ENCODE results near the gene ZKSCAN3. TPM values are rescaled to one million over a fixed set of nuclear protein-coding genes. Genes with fewer than 3 reads are reported as not detected.

The ZKSCAN3 gene
- total and polyA plus RNA-seq, 2 experiments from 2014 or later = 1.6 to 3.0 TPM

- 29 to 39% methylated on average over 1 of the region's 1 CpG for WGBS, 2 experiments (ENCODE audit: low coverage in 1 of 2, low lambda C conversion rate in 2 of 2, missing lambda C conversion rate in 2 of 2)
- in situ Hi-C loops (cut with MboI) = no loop called here
- Histone ChIP-seq H3K9ac (no peak overlapping the region), H3K9me2 (ENCODE audit: insufficient read depth) (no peaks in the 10 kb centered on the region), H3K4me1 (ENCODE audit: insufficient read depth) (0 out of 2 replicates have a peak, but pooled peaks cover 3% of the 10 kb centered on the region), H2AFZ (no peak overlapping the region), H3K27me3 (replicated peaks; ENCODE audit: insufficient read depth) (0 out of 2 replicates have a peak, but pooled peaks cover 6% of the 10 kb centered on the region), H4K20me1 (ENCODE audit: insufficient read depth) (no peaks in the 10 kb centered on the region), H3K27ac (no peak overlapping the region), H3K36me3 (ENCODE audit: low read depth) (no peaks in the 10 kb centered on the region), H3K4me3 (no peak overlapping the region), H3K79me2 (ENCODE audit: insufficient read depth) (peaks cover 11% of the 10 kb centered on the region), H3K9me3 (ENCODE audit: low read depth) (no peaks in the 10 kb centered on the region), H3K4me2 (ENCODE audit: unreplicated experiment) (no peak overlapping the region), H3F3A (ENCODE audit: insufficient read depth) (no peaks in the 10 kb centered on the region)
- TF ChIP-seq EZH2 (IDR thresholded peaks at IDR 0.05; ENCODE audit: insufficient read depth, poor library complexity, severe bottlenecking) (no peak), EZH2phosphoT487 (IDR thresholded peaks at IDR 0.05; ENCODE audit: insufficient read depth, low read depth) (no peak)
- no peak for DNase-seq
These were observed 4.5 kb upstream of the ZKSCAN3 start for GRCh38 chr6:28345201-28345600.

DNA sequence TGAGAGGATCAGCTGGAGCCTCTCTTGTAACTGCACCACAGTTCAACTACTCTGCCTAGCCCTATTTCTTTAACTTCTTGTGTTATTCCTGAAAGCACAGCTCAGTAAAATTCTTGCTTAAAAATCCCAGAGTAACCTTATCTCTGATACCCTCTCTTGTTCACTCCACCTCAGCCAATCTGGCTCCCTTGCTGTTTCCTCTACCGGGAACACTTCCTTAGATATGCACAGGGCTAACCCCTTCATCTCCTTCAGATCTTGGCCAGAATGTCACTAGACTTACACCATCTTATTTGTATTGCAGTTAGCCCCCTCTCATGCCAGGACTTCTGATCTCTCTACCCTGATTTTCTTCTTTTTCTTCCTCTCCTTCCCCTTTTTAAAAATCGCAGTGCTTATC is 2.6 kb upstream of the ZKSCAN3 start:
- in situ Hi-C loops (cut with MboI) = no loop called here
- Histone ChIP-seq H3K27me3 (replicated peaks; ENCODE audit: insufficient read depth) (0 out of 2 replicates have a peak, but pooled peaks cover 6% of the 10 kb centered on the region), H3K4me1 (ENCODE audit: insufficient read depth) (peaks cover 3% of the 10 kb centered on the region; the same call in 1 of the 2 replicates), H3K4me2 (ENCODE audit: unreplicated experiment) (no peak overlapping the region), H3K27ac (no peak overlapping the region), H4K20me1 (ENCODE audit: insufficient read depth) (no peaks in the 10 kb centered on the region), H3K79me2 (ENCODE audit: insufficient read depth) (peaks cover 30% of the 10 kb centered on the region), H2AFZ (no peak overlapping the region), H3K9ac (no peak overlapping the region), H3K9me2 (ENCODE audit: insufficient read depth) (no peaks in the 10 kb centered on the region), H3K36me3 (ENCODE audit: low read depth) (no peaks in the 10 kb centered on the region), H3K9me3 (ENCODE audit: low read depth) (no peaks in the 10 kb centered on the region), H3F3A (ENCODE audit: insufficient read depth) (no peaks in the 10 kb centered on the region; the same call in 1 of the 2 replicates), H3K4me3 (no peak overlapping the region)
- TF ChIP-seq EZH2phosphoT487 (IDR thresholded peaks at IDR 0.05; ENCODE audit: insufficient read depth, low read depth) (no peak), EZH2 (IDR thresholded peaks at IDR 0.05; ENCODE audit: insufficient read depth, poor library complexity, severe bottlenecking) (no peak)
- DNase-seq = no peak
- WGBS, 2 experiments (ENCODE audit: low coverage in 1 of 2, low lambda C conversion rate in 2 of 2, missing lambda C conversion rate in 2 of 2) = 23 to 33% methylated on average over 2 of the region's 2 CpGs

GRCh38 chr6:28349344-28349891 is 329 bp upstream of the ZKSCAN3 start:
- H4K20me1 ChIP-seq (ENCODE audit: insufficient read depth) = no peaks in the 10 kb centered on the region
- no peaks in the 10 kb centered on the region for H3K9me3 ChIP-seq (ENCODE audit: low read depth)
- DNase-seq = no peak
- H2AFZ ChIP-seq = peak overlapping the region; percentile 100
- H3K4me1 ChIP-seq (ENCODE audit: insufficient read depth) = peaks cover 3% of the 10 kb centered on the region; the same call in 1 of the 2 replicates
- peak overlapping the region; percentile 92 for H3K4me3 ChIP-seq
- no peak overlapping the region for H3K27ac ChIP-seq
- in situ Hi-C loops (cut with MboI) = no loop called here
- no peaks in the 10 kb centered on the region; the same call in 1 of the 2 replicates for H3F3A ChIP-seq (ENCODE audit: insufficient read depth)
- no peaks in the 10 kb centered on the region for H3K36me3 ChIP-seq (ENCODE audit: low read depth)
- H3K27me3 ChIP-seq (replicated peaks; ENCODE audit: insufficient read depth) = 0 out of 2 replicates have a peak, but pooled peaks cover 6% of the 10 kb centered on the region
- H3K79me2 ChIP-seq (ENCODE audit: insufficient read depth) = peaks cover 44% of the 10 kb centered on the region
- peak overlapping the region; percentile 97 for H3K4me2 ChIP-seq (ENCODE audit: unreplicated experiment)
- TF ChIP-seq EZH2phosphoT487 (IDR thresholded peaks at IDR 0.05; ENCODE audit: insufficient read depth, low read depth) (no peak), EZH2 (IDR thresholded peaks at IDR 0.05; ENCODE audit: insufficient read depth, poor library complexity, severe bottlenecking) (no peak)
- WGBS, 2 experiments (ENCODE audit: low coverage in 1 of 2, low lambda C conversion rate in 2 of 2, missing lambda C conversion rate in 2 of 2) = 1 to 4% methylated on average over 9 of the region's 9 CpGs
- peak overlapping the region; percentile 79 for H3K9ac ChIP-seq
- no peaks in the 10 kb centered on the region for H3K9me2 ChIP-seq (ENCODE audit: insufficient read depth)

DNA sequence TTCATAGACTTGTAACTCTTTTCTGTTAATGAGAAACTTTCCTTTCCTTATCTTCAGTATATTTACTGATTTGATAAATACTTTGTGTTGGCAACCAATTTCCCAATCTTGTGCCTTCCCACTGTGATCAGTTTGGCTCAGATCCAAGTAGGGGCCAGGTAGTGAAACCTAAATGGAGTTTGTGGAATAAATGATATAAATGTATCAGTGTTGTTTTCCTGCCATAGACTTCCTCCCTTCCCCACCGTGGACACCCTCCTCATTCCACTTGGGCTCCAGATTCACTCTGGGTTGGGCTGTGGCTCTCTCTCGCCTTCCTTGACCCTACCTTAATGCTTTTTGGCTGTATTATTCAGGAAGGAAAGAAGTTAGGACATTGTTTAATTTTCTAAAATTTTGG is 1.3 kb downstream of the ZKSCAN3 start:
- H4K20me1 ChIP-seq (ENCODE audit: insufficient read depth) = no peaks in the 10 kb centered on the region
- H3K27ac ChIP-seq = no peak overlapping the region
- H3K9ac ChIP-seq = 0 out of 2 replicates have a peak overlapping the region, but pooled peaks have one; percentile 3
- no peaks in the 10 kb centered on the region for H3K9me3 ChIP-seq (ENCODE audit: low read depth)
- WGBS, 2 experiments (ENCODE audit: low coverage in 1 of 2, low lambda C conversion rate in 2 of 2, missing lambda C conversion rate in 2 of 2) = 68 to 71% methylated on average over 2 of the region's 2 CpGs
- 0 out of 2 replicates have a peak, but pooled peaks cover 6% of the 10 kb centered on the region for H3K27me3 ChIP-seq (replicated peaks; ENCODE audit: insufficient read depth)
- TF ChIP-seq EZH2phosphoT487 (IDR thresholded peaks at IDR 0.05; ENCODE audit: insufficient read depth, low read depth) (no peak), EZH2 (IDR thresholded peaks at IDR 0.05; ENCODE audit: insufficient read depth, poor library complexity, severe bottlenecking) (no peak)
- in situ Hi-C loops (cut with MboI) = loop anchor here (25.0 kb wide), 1 partner anchor 1164 kb away; no protein-coding TSS in a partner anchor
- H3K4me3 ChIP-seq = peak overlapping the region; percentile 92
- H3K36me3 ChIP-seq (ENCODE audit: low read depth) = no peaks in the 10 kb centered on the region
- H3F3A ChIP-seq (ENCODE audit: insufficient read depth) = no peaks in the 10 kb centered on the region; the same call in none of the 2 replicates
- H2AFZ ChIP-seq = peak overlapping the region; percentile 100; the same call in 1 of the 2 replicates
- H3K79me2 ChIP-seq (ENCODE audit: insufficient read depth) = peaks cover 44% of the 10 kb centered on the region
- DNase-seq = no peak
- peaks cover 7% of the 10 kb centered on the region; the same call in 1 of the 2 replicates for H3K4me1 ChIP-seq (ENCODE audit: insufficient read depth)
- no peaks in the 10 kb centered on the region for H3K9me2 ChIP-seq (ENCODE audit: insufficient read depth)
- peak overlapping the region; percentile 97 for H3K4me2 ChIP-seq (ENCODE audit: unreplicated experiment)
